OCI-LY7 (cell line): ENCODE results near the gene F11. TPM values are rescaled to one million over a fixed set of nuclear protein-coding genes. Genes with fewer than 3 reads are reported as not detected.

Source experiments
- BruUV-seq: library from RNA; stranded (reverse); fragments of 400-500 nt; replicated peaks from 2 replicates; lab custom pipeline; 2021; lab: Mats Ljungman, UMichigan
- CTCF ChIA-PET: fragments of 300-600 bp; sonication (Branson Sonifier 250); formaldehyde crosslinking; loops from one replicate; lab custom pipeline; 2022; ENCODE audit warnings: antibody characterized with exemption; ENCODE audit not compliant: unreplicated experiment; lab: Charles Lee
- POLR2A ChIA-PET: fragments of 300-600 bp; sonication (Branson Sonifier 250); formaldehyde crosslinking; loops from one replicate; lab custom pipeline; 2022; ENCODE audit warnings: antibody characterized with exemption; lab: Charles Lee
- DNase-seq: peaks from one replicate; pipeline ENCODE4 v3.0.0-alpha.2; 2015; ENCODE audit warnings: low spot score
- H2AFZ ChIP-seq: fragments of 200-600 bp; sonication (generic), shearing (Covaris generic); 2 replicates; pipeline ENCODE4 v1.6.1; 2014; ENCODE audit warnings: mild to moderate bottlenecking, antibody characterized with exemption, low read length, moderate library complexity
- H3K27ac ChIP-seq: fragments of 200-600 bp; sonication (generic); 2 replicates; pipeline ENCODE4 v1.5.1; 2014; ENCODE audit warnings: mixed run types, low read depth, mild to moderate bottlenecking, moderate library complexity, low read length, inconsistent platforms; ENCODE audit not compliant: poor library complexity, severe bottlenecking
- H3K36me3 ChIP-seq: fragments of 200-600 bp; sonication (generic); 2 replicates; pipeline ENCODE4 v1.6.1; 2014; ENCODE audit warnings: mild to moderate bottlenecking, antibody characterized with exemption, low read length, moderate library complexity, mixed read lengths; ENCODE audit not compliant: insufficient read depth
- H3K4me1 ChIP-seq: fragments of 200-600 bp; sonication (generic); 2 replicates; pipeline ENCODE4 v1.5.1; 2014; ENCODE audit warnings: mild to moderate bottlenecking, low read length; ENCODE audit not compliant: insufficient read depth, poor library complexity, severe bottlenecking
- H3K4me2 ChIP-seq: fragments of 200-600 bp; sonication (generic); 2 replicates; pipeline ENCODE4 v1.6.1; 2014; ENCODE audit warnings: mild to moderate bottlenecking, low read length
- H3K4me3 ChIP-seq: fragments of 200-600 bp; sonication (generic); 2 replicates; pipeline ENCODE4 v1.5.1; 2014; ENCODE audit warnings: mild to moderate bottlenecking, low read depth, low read length; ENCODE audit not compliant: poor library complexity, severe bottlenecking
- H3K79me2 ChIP-seq: fragments of 200-600 bp; sonication (generic); 2 replicates; pipeline ENCODE4 v1.6.1; 2016; ENCODE audit warnings: low read depth, mild to moderate bottlenecking, low read length, moderate library complexity, mixed read lengths; ENCODE audit not compliant: insufficient read depth
- H3K9me2 ChIP-seq: fragments of 200-600 bp; sonication (generic); 2 replicates; pipeline ENCODE4 v1.6.1; 2016; ENCODE audit warnings: mild to moderate bottlenecking, low read length, mixed read lengths; ENCODE audit not compliant: insufficient read depth
- H3K9me3 ChIP-seq: fragments of 200-600 bp; sonication (generic); 2 replicates; pipeline ENCODE4 v1.6.1; 2014; ENCODE audit warnings: mild to moderate bottlenecking, mixed run types, low read length, mixed read lengths
- H4K20me1 ChIP-seq: fragments of 200-600 bp; sonication (generic); 2 replicates; pipeline ENCODE4 v1.6.1; 2014; ENCODE audit warnings: mild to moderate bottlenecking, antibody characterized with exemption, low read length, moderate library complexity, mixed read lengths; ENCODE audit not compliant: insufficient read depth
- CTCF ChIP-seq: fragments of 200-600 bp; sonication (generic); conservative IDR thresholded peaks from 2 replicates; pipeline ENCODE4 v1.5.1; 2014; ENCODE audit warnings: mild to moderate bottlenecking, antibody characterized with exemption, low read length, moderate library complexity, mixed read lengths
- EZH2phosphoT487 ChIP-seq: fragments of 200-600 bp; sonication (generic); IDR thresholded peaks from 2 replicates; pipeline ENCODE4 v1.6.1; 2018; ENCODE audit warnings: low read depth, borderline replicate concordance, mild to moderate bottlenecking, mixed run types, antibody characterized with exemption, low read length, moderate library complexity, mixed read lengths
- intact Hi-C: fragments of 100-400 bp; cut with micrococcal nuclease; formaldehyde crosslinking; loops from one replicate; pipeline ENCODE4 v1.10.0; 2022; ENCODE audit not compliant: unreplicated experiment
- total RNA-seq, 2 experiments: library from RNA; depleted of rRNA in 1 of 2; stranded (reverse); fragments of >200 nt in 1 of 2; shearing (Covaris generic) in 1 of 2; gene quantifications; 2 replicates each; pipeline ENCODE4 v1.2.3, GENCODE V29; 2014 to 2022

The F11 gene
- total RNA-seq, 2 experiments from 2014 or later = not detected

- POLR2A ChIA-PET = interaction anchor here (0.6 kb wide), 1 partner anchor 134 kb away, joined by 3 read pairs; no protein-coding TSS in a partner anchor
- H3K4me1 ChIP-seq = no peaks in the 10 kb centered on the region
Measured at GRCh38 chr4:186236126-186236525, 29.9 kb upstream of the F11 start.

GRCh38 chr4:186240452-186240847, 25.5 kb upstream of the F11 start:
- TF ChIP-seq CTCF (no peak), EZH2phosphoT487 (no peak)
- no peaks in the 10 kb centered on the region for H3K36me3 ChIP-seq
- ChIA-PET CTCF (no interaction called here), POLR2A (no interaction called here)
- DNase-seq = no peak
- no peak overlapping the region for H3K27ac ChIP-seq
- no TSS peak for BruUV-seq
- H3K9me2 ChIP-seq = no peaks in the 10 kb centered on the region
- no peak overlapping the region for H3K4me3 ChIP-seq
- H3K79me2 ChIP-seq = no peaks in the 10 kb centered on the region
- intact Hi-C loops = no loop called here
- H3K4me2 ChIP-seq = no peak overlapping the region
- no peaks in the 10 kb centered on the region for H3K9me3 ChIP-seq
- H2AFZ ChIP-seq = no peak overlapping the region
- H3K4me1 ChIP-seq = no peaks in the 10 kb centered on the region
- no peaks in the 10 kb centered on the region for H4K20me1 ChIP-seq

More at GRCh38 chr4:186236126-186236525, 29.9 kb upstream of the F11 start:
- intact Hi-C loops = no loop called here
- H4K20me1 ChIP-seq = no peaks in the 10 kb centered on the region
- no peak for TF ChIP-seq CTCF
- no peak for TF ChIP-seq EZH2phosphoT487
- no peak overlapping the region for H2AFZ ChIP-seq
- H3K4me3 ChIP-seq = no peak overlapping the region
- no peaks in the 10 kb centered on the region for H3K36me3 ChIP-seq
- DNase-seq = no peak
- H3K79me2 ChIP-seq = no peaks in the 10 kb centered on the region
- no peaks in the 10 kb centered on the region for H3K9me3 ChIP-seq
- CTCF ChIA-PET = no interaction called here
- no peak overlapping the region for H3K4me2 ChIP-seq
- no peaks in the 10 kb centered on the region for H3K9me2 ChIP-seq
- H3K27ac ChIP-seq = no peak overlapping the region
- BruUV-seq = no TSS peak

- no peak for DNase-seq
- Histone ChIP-seq H3K4me1 (no peaks in the 10 kb centered on the region), H3K4me3 (no peak overlapping the region), H3K27ac (no peak overlapping the region), H3K9me2 (no peaks in the 10 kb centered on the region), H3K79me2 (no peaks in the 10 kb centered on the region), H3K4me2 (no peak overlapping the region), H2AFZ (no peak overlapping the region), H3K9me3 (no peaks in the 10 kb centered on the region), H3K36me3 (no peaks in the 10 kb centered on the region), H4K20me1 (no peaks in the 10 kb centered on the region)
- CTCF ChIA-PET = no interaction called here
- TF ChIP-seq CTCF = no peak
- no peak for TF ChIP-seq EZH2phosphoT487
- POLR2A ChIA-PET = no interaction called here
- intact Hi-C loops = no loop called here
- no TSS peak for BruUV-seq
Measured at GRCh38 chr4:186240848-186241491, 25.0 kb upstream of the F11 start.
